A549 (cell line): ENCODE measurements around the gene ZMYND10. TPM values are rescaled to one million over a fixed set of nuclear protein-coding genes. Genes with fewer than 3 reads are reported as not detected.

Source experiments
- ATAC-seq, 2 experiments: fragments of 200-7000 bp in 1 of 2; fragments of >200 bp in 1 of 2; cut with Nextera tagmentation in 1 of 2; cut with Tn5 transposase in 1 of 2; 3 replicates each; pipeline versions ENCODE4 v1.8.0 to v1.9.1; 2018 to 2020; ENCODE audit warnings: mild to moderate bottlenecking in 1 of 2, moderate library complexity in 1 of 2
- CTCF ChIA-PET: fragments of 300-600 bp; sonication (Branson Sonifier 250); formaldehyde crosslinking; extraction: SDS; loops from one replicate; lab custom pipeline; 2021; ENCODE audit warnings: antibody characterized with exemption, inconsistent platforms; lab: Yijun Ruan, JAX
- POLR2A ChIA-PET: fragments of 350-600 bp; formaldehyde crosslinking; extraction: SDS; loops from one replicate; lab custom pipeline; 2021; ENCODE audit warnings: antibody characterized with exemption, inconsistent platforms; lab: Yijun Ruan, JAX
- DNase-seq, 2 experiments: peaks; one replicate each; pipeline versions ENCODE4 v3.0.0 to v3.0.0-alpha.2; 2011 to 2016; ENCODE audit warnings: low read depth in 1 of 2, low spot score in 1 of 2
- FAIRE-seq: peaks from 2 replicates; lab custom pipeline; 2011; peaks lifted over from hg19 to GRCh38; lab: Jason Lieb, UNC
- H3K27ac ChIP-seq, 2 experiments: fragments of >200 bp; sonication (Bioruptor Twin); formaldehyde crosslinking; 3 replicates each; pipeline ENCODE4 v1.5.1; 2016 to 2017
- H3K4me1 ChIP-seq: fragments of >200 bp; sonication (Bioruptor Twin); formaldehyde crosslinking; 3 replicates; pipeline ENCODE4 v1.6.1; 2016
- H3K4me2 ChIP-seq: fragments of >200 bp; sonication (Bioruptor Twin); formaldehyde crosslinking; 3 replicates; pipeline ENCODE4 v1.6.1; 2016
- H3K4me3 ChIP-seq: fragments of >200 bp; sonication (Bioruptor Twin); formaldehyde crosslinking; 3 replicates; pipeline ENCODE4 v1.5.1; 2016
- H3K9me3 ChIP-seq: fragments of >200 bp; sonication (Bioruptor Twin); formaldehyde crosslinking; 3 replicates; pipeline ENCODE4 v1.6.1; 2016
- BCL3 ChIP-seq: fragments of >200 bp; sonication (Bioruptor Twin); formaldehyde crosslinking; IDR thresholded peaks from 3 replicates; pipeline ENCODE4 v1.6.1; 2016
- BHLHE40 ChIP-seq: IDR thresholded peaks from 2 replicates; pipeline ENCODE4 v1.6.1; 2012; ENCODE audit warnings: low read depth, low read length, inconsistent platforms
- CHD2 ChIP-seq: fragments of 150-350 bp; IDR thresholded peaks from 2 replicates; pipeline ENCODE4 v1.6.1; 2014; ENCODE audit warnings: low read length; ENCODE audit not compliant: partially characterized antibody
- GATA3 ChIP-seq: IDR thresholded peaks from 2 replicates; pipeline ENCODE4 v1.6.1; 2012; ENCODE audit warnings: borderline replicate concordance
- HDAC2 ChIP-seq: fragments of 200-600 bp; sonication (generic); IDR thresholded peaks from 2 replicates; pipeline ENCODE4 v1.6.1; 2016
- JUN ChIP-seq, 2 experiments: fragments of >200 bp; sonication (Bioruptor Twin); formaldehyde crosslinking; IDR thresholded peaks; 2 replicates in 1 of 2; 3 replicates in 1 of 2; pipeline ENCODE4 v1.6.1; 2016 to 2017
- JUNB ChIP-seq: fragments of >200 bp; sonication (Bioruptor Twin); formaldehyde crosslinking; IDR thresholded peaks from 2 replicates; pipeline ENCODE4 v1.6.1; 2016
- KDM1A ChIP-seq: fragments of 200-600 bp; sonication (generic); IDR thresholded peaks from 2 replicates; pipeline ENCODE4 v1.6.1; 2016; ENCODE audit warnings: low read depth, mild to moderate bottlenecking
- MAX ChIP-seq: IDR thresholded peaks from 2 replicates; pipeline ENCODE4 v1.6.1; 2012
- MAZ ChIP-seq: fragments of 150-350 bp; IDR thresholded peaks from 2 replicates; pipeline ENCODE4 v1.6.1; 2014; ENCODE audit warnings: antibody characterized with exemption, low read depth, low read length, borderline replicate concordance
- MYC ChIP-seq: IDR thresholded peaks from 2 replicates; pipeline ENCODE4 v1.6.1; 2012; ENCODE audit warnings: mild to moderate bottlenecking, inconsistent platforms, low read length, improper control_type of control experiment, borderline replicate concordance
- NFE2L2 ChIP-seq: fragments of 150-350 bp; conservative IDR thresholded peaks from 2 replicates; pipeline ENCODE4 v1.6.1; 2014; ENCODE audit warnings: low read length
- PBX3 ChIP-seq: IDR thresholded peaks from 2 replicates; pipeline ENCODE4 v1.6.1; 2012
- PHF8 ChIP-seq: fragments of 200-600 bp; sonication (generic); IDR thresholded peaks from 2 replicates; pipeline ENCODE4 v1.6.1; 2016; ENCODE audit warnings: low read depth, mild to moderate bottlenecking, antibody characterized with exemption, moderate library complexity, borderline replicate concordance
- POLR2A ChIP-seq: IDR thresholded peaks from 2 replicates; pipeline ENCODE4 v1.6.1; 2012; ENCODE audit warnings: mild to moderate bottlenecking, low read length
- TP53 ChIP-seq: fragments of 250-450 bp; sonication (Bioruptor Pico); IDR thresholded peaks from 2 replicates; pipeline ENCODE4 v1.5.0; 2021; ENCODE audit warnings: mild to moderate bottlenecking, moderate library complexity
- USF2 ChIP-seq: fragments of 450-650 bp; IDR thresholded peaks from 2 replicates; pipeline ENCODE4 v1.6.1; 2014; ENCODE audit warnings: antibody characterized with exemption
- ZSCAN20 ChIP-seq: fragments of 250-450 bp; sonication (Bioruptor Pico); IDR thresholded peaks from 2 replicates; pipeline ENCODE4 v1.8.0; 2022; ENCODE audit warnings: mild to moderate bottlenecking, moderate library complexity
- WGBS: methylation state at CpG from one replicate; pipeline ENCODE4 v1.1.6; 2017; ENCODE audit errors: missing lambda C conversion rate; 5-methylcytosine and 5-hydroxymethylcytosine counted together
- polyA plus RNA-seq, 4 experiments: library from polyadenylated mRNA; depleted of rRNA in 3 of 4; stranded (reverse); fragments of >200 nt; fragmentation: RNase III in 1 of 4; extraction: RNeasy Plus Mini Kit Qiagen cat#74134 plus additional on column Dnase treatment in 1 of 4; gene quantifications; 2 replicates in 3 of 4; 3 replicates in 1 of 4; pipeline ENCODE4 v1.2.3, GENCODE V29; 2011 to 2017
- TF ChIP-seq, protein P1 (sequence below): fragments of 250-450 bp; sonication (Bioruptor Pico); IDR thresholded peaks from 2 replicates; pipeline ENCODE4 v1.5.0; 2021; ENCODE audit warnings: mild to moderate bottlenecking, moderate library complexity, borderline replicate concordance
- TF ChIP-seq, protein P2 (sequence below): fragments of >200 bp; sonication (Bioruptor Twin); formaldehyde crosslinking; IDR thresholded peaks from 3 replicates; pipeline ENCODE4 v1.5.1; 2016

ZMYND10 gene
- polyA plus RNA-seq, 2 of the 4 experiments (the other 2 are of a cell fraction): 0.43 to 0.77 TPM

DNA sequence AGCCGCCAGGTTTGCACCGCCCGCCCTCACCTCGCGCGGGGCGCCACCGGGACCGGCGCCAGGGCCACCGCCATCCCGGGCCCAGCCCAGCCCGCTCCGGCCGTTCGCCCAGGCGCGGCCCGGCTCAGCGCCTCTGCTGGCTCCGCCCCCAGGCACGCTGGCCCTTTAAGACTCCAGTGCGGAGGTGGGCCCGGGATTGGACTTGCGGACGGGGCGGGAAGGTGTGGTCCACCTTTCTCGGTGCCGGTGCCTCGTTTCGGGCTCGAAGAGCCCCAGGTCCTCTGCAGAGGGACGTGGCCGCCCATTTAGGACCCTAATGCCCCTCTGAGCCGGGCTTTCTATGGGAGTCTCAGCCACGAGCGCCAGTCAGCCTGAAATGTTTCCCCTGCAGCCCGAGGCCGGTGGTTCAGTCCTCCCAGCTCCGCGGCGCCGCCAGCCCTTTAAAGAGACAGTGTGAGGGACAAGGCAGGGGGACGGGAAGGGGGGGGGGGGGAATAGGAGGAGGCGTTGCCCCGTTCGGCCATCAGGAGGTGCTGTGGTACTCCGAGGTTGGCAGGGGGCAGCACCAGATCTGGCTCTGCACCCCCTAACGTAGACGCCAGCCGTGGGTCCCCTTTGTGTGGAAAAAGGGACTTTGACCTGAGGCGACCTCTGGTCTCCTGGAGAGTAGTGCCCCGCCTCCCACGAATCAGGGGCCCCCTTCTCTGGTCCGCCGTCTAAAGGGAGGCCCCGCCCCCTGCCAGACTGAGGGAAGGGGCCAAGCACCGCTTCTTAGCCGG is 24.0 kb downstream of the ZMYND10 start:
- H3K4me3 ChIP-seq: peak overlapping the region; percentile 65
- CTCF ChIA-PET: interaction anchor here (0.5 to 5.1 kb wide), 15 partner anchors 8 to 270 kb away, joined by 3 to 56 read pairs (median 3); partner anchors contain the start of genes HYAL3 and NAA80
- FAIRE-seq (no peak), ATAC-seq (peak; percentile 80 to 85), DNase-seq (peak; percentile 68 to 88)
- H3K9me3 ChIP-seq: no peaks in the 10 kb centered on the region
- TF ChIP-seq BHLHE40 (peak; percentile 44; the same call in 1 of the 2 replicates), MAX (peak; percentile 84), CHD2 (no peak), NFE2L2 (no peak), KDM1A (no peak), GATA3 (peak; percentile 69), POLR2A (peak; percentile 50), JUNB (no peak), JUN (IDR thresholded peaks at IDR 0.05) (peak in 1 of 2 experiments; percentile 70; a peak in 2 of 5 replicates), TP53 (CRISPR knock-in tag) (no peak), BCL3 (0 out of 3 replicates have a peak, but pooled peaks have one; percentile 49)
- TF ChIP-seq, protein P1, sequence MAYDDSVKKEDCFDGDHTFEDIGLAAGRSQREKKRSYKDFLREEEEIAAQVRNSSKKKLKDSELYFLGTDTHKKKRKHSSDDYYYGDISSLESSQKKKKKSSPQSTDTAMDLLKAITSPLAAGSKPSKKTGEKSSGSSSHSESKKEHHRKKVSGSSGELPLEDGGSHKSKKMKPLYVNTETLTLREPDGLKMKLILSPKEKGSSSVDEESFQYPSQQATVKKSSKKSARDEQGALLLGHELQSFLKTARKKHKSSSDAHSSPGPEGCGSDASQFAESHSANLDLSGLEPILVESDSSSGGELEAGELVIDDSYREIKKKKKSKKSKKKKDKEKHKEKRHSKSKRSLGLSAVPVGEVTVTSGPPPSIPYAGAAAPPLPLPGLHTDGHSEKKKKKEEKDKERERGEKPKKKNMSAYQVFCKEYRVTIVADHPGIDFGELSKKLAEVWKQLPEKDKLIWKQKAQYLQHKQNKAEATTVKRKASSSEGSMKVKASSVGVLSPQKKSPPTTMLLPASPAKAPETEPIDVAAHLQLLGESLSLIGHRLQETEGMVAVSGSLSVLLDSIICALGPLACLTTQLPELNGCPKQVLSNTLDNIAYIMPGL (CRISPR knock-in tag): no peak
- TF ChIP-seq, protein P2, sequence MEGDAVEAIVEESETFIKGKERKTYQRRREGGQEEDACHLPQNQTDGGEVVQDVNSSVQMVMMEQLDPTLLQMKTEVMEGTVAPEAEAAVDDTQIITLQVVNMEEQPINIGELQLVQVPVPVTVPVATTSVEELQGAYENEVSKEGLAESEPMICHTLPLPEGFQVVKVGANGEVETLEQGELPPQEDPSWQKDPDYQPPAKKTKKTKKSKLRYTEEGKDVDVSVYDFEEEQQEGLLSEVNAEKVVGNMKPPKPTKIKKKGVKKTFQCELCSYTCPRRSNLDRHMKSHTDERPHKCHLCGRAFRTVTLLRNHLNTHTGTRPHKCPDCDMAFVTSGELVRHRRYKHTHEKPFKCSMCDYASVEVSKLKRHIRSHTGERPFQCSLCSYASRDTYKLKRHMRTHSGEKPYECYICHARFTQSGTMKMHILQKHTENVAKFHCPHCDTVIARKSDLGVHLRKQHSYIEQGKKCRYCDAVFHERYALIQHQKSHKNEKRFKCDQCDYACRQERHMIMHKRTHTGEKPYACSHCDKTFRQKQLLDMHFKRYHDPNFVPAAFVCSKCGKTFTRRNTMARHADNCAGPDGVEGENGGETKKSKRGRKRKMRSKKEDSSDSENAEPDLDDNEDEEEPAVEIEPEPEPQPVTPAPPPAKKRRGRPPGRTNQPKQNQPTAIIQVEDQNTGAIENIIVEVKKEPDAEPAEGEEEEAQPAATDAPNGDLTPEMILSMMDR: peak; percentile 42; the same call in 2 of the 3 replicates
- peak overlapping the region; percentile 99 to 100 for H3K27ac ChIP-seq
- H3K4me1 ChIP-seq: peaks cover 30% of the 10 kb centered on the region
- POLR2A ChIA-PET: no interaction called here
- WGBS: 6% methylated on average over 3 of the region's 59 CpGs
- peak overlapping the region; percentile 98 for H3K4me2 ChIP-seq

- ChIA-PET POLR2A (no interaction called here), CTCF (interaction anchor here (0.5 to 5.1 kb wide), 12 partner anchors 8 to 271 kb away, joined by 3 to 56 read pairs (median 3); partner anchors contain the start of genes HYAL3 and NAA80)
- Histone ChIP-seq H3K4me2 (peak overlapping the region; percentile 98), H3K4me3 (peak overlapping the region; percentile 65), H3K9me3 (no peaks in the 10 kb centered on the region), H3K27ac (peak overlapping the region; percentile 99 to 100), H3K4me1 (peaks cover 35% of the 10 kb centered on the region)
- FAIRE-seq (no peak), DNase-seq (peak in 1 of 2 experiments; percentile 56), ATAC-seq (peak; percentile 41 to 58)
- TF ChIP-seq MAZ (no peak), PHF8 (peak; percentile 82; the same call in 1 of the 2 replicates), PBX3 (0 out of 2 replicates have a peak, but pooled peaks have one; percentile 25), ZSCAN20 (no peak), KDM1A (no peak), HDAC2 (no peak), MYC (peak; percentile 66; the same call in 1 of the 2 replicates), USF2 (no peak)
- 0% methylated on average over 9 of the region's 45 CpGs for WGBS
Measured at GRCh38 chr3:50320853-50321335, 24.6 kb downstream of the ZMYND10 start.
